H1 (cell line): ENCODE measurements around the gene RFNG. TPM values are rescaled to one million over a fixed set of nuclear protein-coding genes. Genes with fewer than 3 reads are reported as not detected.

Source experiments
- CTCF ChIA-PET: fragments of 300-600 bp; sonication (Branson Sonifier 250); formaldehyde crosslinking; loops from one replicate; lab custom pipeline; 2021; ENCODE audit not compliant: partially characterized antibody; lab: Charles Lee
- POLR2A ChIA-PET: fragments of 300-600 bp; sonication (Branson Sonifier 250); formaldehyde crosslinking; loops from one replicate; lab custom pipeline; 2021; ENCODE audit warnings: inconsistent platforms; ENCODE audit not compliant: partially characterized antibody; lab: Charles Lee
- DNase-seq, 2 experiments: peaks; one replicate each; pipeline versions ENCODE4 v3.0.0 to v3.0.0-alpha.2; 2010 to 2022; ENCODE audit warnings: low spot score in 2 of 2, low read depth in 1 of 2, mixed read lengths in 1 of 2
- FAIRE-seq: peaks from 2 replicates; lab custom pipeline; 2011; peaks lifted over from hg19 to GRCh38; lab: Jason Lieb, UNC
- H2AFZ ChIP-seq: 2 replicates; pipeline ENCODE4 v1.8.1; 2012; ENCODE audit warnings: low read length, inconsistent platforms
- H2AK5ac ChIP-seq: 2 replicates; pipeline ENCODE4 v1.6.1; 2013; ENCODE audit warnings: low read depth, low read length
- H2BK120ac ChIP-seq: replicated peaks from 2 replicates; pipeline ENCODE3; 2013; ENCODE audit warnings: low read depth, low read length, inconsistent platforms
- H2BK12ac ChIP-seq: 2 replicates; pipeline ENCODE4 v1.6.1; 2013; ENCODE audit warnings: low read depth, low read length
- H2BK15ac ChIP-seq: 2 replicates; pipeline ENCODE4 v1.6.1; 2013; ENCODE audit warnings: low read length
- H2BK20ac ChIP-seq: 2 replicates; pipeline ENCODE4 v1.6.1; 2013; ENCODE audit warnings: low read length
- H2BK5ac ChIP-seq: 2 replicates; pipeline ENCODE4 v1.6.1; 2013; ENCODE audit warnings: low read depth, low read length
- H3K14ac ChIP-seq: 2 replicates; pipeline ENCODE4 v1.6.1; 2013; ENCODE audit warnings: inconsistent platforms; ENCODE audit not compliant: insufficient read length
- H3K18ac ChIP-seq: 2 replicates; pipeline ENCODE4 v1.6.1; 2013; ENCODE audit warnings: low read length; ENCODE audit errors: extremely low read depth
- H3K23ac ChIP-seq: 2 replicates; pipeline ENCODE4 v1.6.1; 2013; ENCODE audit warnings: inconsistent platforms; ENCODE audit not compliant: insufficient read length
- H3K23me2 ChIP-seq: 2 replicates; pipeline ENCODE4 v1.6.1; 2013; ENCODE audit warnings: low read depth, low read length
- H3K27ac ChIP-seq: 2 replicates; pipeline ENCODE4 v1.6.1; 2011; ENCODE audit warnings: low read depth, low read length, inconsistent platforms
- H3K27me3 ChIP-seq, 4 experiments: replicated peaks in 1 of 4; 1 replicate in 1 of 4; 2 replicates in 3 of 4; pipeline versions ENCODE4 v1.6.1 to v1.8.1; 2011 to 2013; ENCODE audit warnings: low read length in 3 of 4, mild to moderate bottlenecking in 3 of 4, inconsistent platforms in 2 of 4, mixed read lengths in 2 of 4, moderate library complexity in 1 of 4; ENCODE audit not compliant: control insufficient read depth in 3 of 4, insufficient read depth in 3 of 4; ENCODE audit errors: extremely low read depth in 1 of 4
- H3K36me3 ChIP-seq, 4 experiments: 2 replicates each; pipeline versions ENCODE4 v1.6.1 to v1.8.1; 2011 to 2013; ENCODE audit warnings: mild to moderate bottlenecking in 4 of 4, low read length in 3 of 4, moderate library complexity in 2 of 4, control low read depth in 1 of 4, inconsistent platforms in 1 of 4; ENCODE audit not compliant: insufficient read depth in 4 of 4, control insufficient read depth in 2 of 4
- H3K4ac ChIP-seq: replicated peaks from 2 replicates; pipeline ENCODE3; 2013; ENCODE audit warnings: low read length, low read depth, mixed read lengths, inconsistent platforms; ENCODE audit not compliant: insufficient read length
- H3K4me1 ChIP-seq, 4 experiments: replicated peaks in 1 of 4; 1 replicate in 1 of 4; 2 replicates in 3 of 4; pipeline versions ENCODE4 v1.6.1 to v1.8.1; 2011 to 2013; ENCODE audit warnings: low read length in 3 of 4, inconsistent platforms in 2 of 4, mixed read lengths in 1 of 4; ENCODE audit not compliant: insufficient read depth in 4 of 4, control insufficient read depth in 3 of 4
- H3K4me2 ChIP-seq, 2 experiments: 2 replicates each; pipeline versions ENCODE4 v1.6.1 to v1.8.1; 2011 to 2013; ENCODE audit warnings: low read depth in 2 of 2, low read length in 2 of 2, control low read depth in 1 of 2, inconsistent platforms in 1 of 2, mild to moderate bottlenecking in 1 of 2; ENCODE audit not compliant: insufficient read depth in 1 of 2
- H3K4me3 ChIP-seq, 4 experiments: fragments of 200-600, 300-600 bp in 1 of 4; sonication (generic), shearing (Covaris generic), sonication (Bioruptor Twin) in 1 of 4; 2 replicates each; pipeline versions ENCODE4 v1.5.1 to v1.8.1; 2011 to 2016; ENCODE audit warnings: low read length in 4 of 4, low read depth in 3 of 4, control low read depth in 2 of 4, inconsistent platforms in 2 of 4, mild to moderate bottlenecking in 2 of 4, mixed read lengths in 1 of 4, moderate library complexity in 1 of 4; ENCODE audit not compliant: insufficient read depth in 2 of 4; ENCODE audit errors: extremely low read depth in 1 of 4
- H3K56ac ChIP-seq: replicated peaks from 2 replicates; pipeline ENCODE3; 2013; ENCODE audit warnings: low read depth, mild to moderate bottlenecking, mixed read lengths, low read length, inconsistent platforms; ENCODE audit not compliant: insufficient read length
- H3K79me1 ChIP-seq: 2 replicates; pipeline ENCODE4 v1.6.1; 2013; ENCODE audit warnings: low read depth, low read length, control low read depth
- H3K79me2 ChIP-seq, 2 experiments: 2 replicates each; pipeline versions ENCODE4 v1.6.1 to v1.8.1; 2012 to 2013; ENCODE audit warnings: low read length in 2 of 2, mild to moderate bottlenecking in 2 of 2, inconsistent platforms in 1 of 2; ENCODE audit not compliant: insufficient read depth in 2 of 2, control insufficient read depth in 1 of 2
- H3K9ac ChIP-seq, 4 experiments: replicated peaks in 1 of 4; 1 replicate in 1 of 4; 2 replicates in 3 of 4; pipeline versions ENCODE4 v1.6.1 to v1.8.1; 2011 to 2013; ENCODE audit warnings: low read depth in 3 of 4, low read length in 3 of 4, control low read depth in 2 of 4, mild to moderate bottlenecking in 2 of 4, moderate library complexity in 2 of 4, inconsistent platforms in 1 of 4; ENCODE audit errors: extremely low read depth in 1 of 4
- H3K9me3 ChIP-seq, 2 experiments: 2 replicates each; pipeline versions ENCODE4 v1.6.1 to v1.8.1; 2012 to 2013; ENCODE audit warnings: mild to moderate bottlenecking in 2 of 2, moderate library complexity in 2 of 2, control low read depth in 1 of 2, inconsistent platforms in 1 of 2, low read depth in 1 of 2, low read length in 1 of 2, mixed read lengths in 1 of 2; ENCODE audit not compliant: insufficient read depth in 2 of 2
- H4K20me1 ChIP-seq, 2 experiments: replicated peaks in 1 of 2; 2 replicates each; pipeline versions ENCODE3 to v1.8.1; 2011 to 2013; ENCODE audit warnings: inconsistent platforms in 2 of 2, low read length in 2 of 2, mild to moderate bottlenecking in 1 of 2; ENCODE audit not compliant: insufficient read depth in 2 of 2, control insufficient read depth in 1 of 2
- H4K5ac ChIP-seq: 2 replicates; pipeline ENCODE4 v1.6.1; 2013; ENCODE audit warnings: low read length, low read depth, mixed read lengths, inconsistent platforms; ENCODE audit not compliant: insufficient read length
- H4K8ac ChIP-seq: 2 replicates; pipeline ENCODE4 v1.8.0; 2013; ENCODE audit warnings: mild to moderate bottlenecking, moderate library complexity, low read length, inconsistent platforms; ENCODE audit not compliant: insufficient read depth; ENCODE audit errors: extremely low read depth
- H4K91ac ChIP-seq: replicated peaks from 2 replicates; pipeline ENCODE3; 2013; ENCODE audit warnings: low read length, mixed read lengths, inconsistent platforms; ENCODE audit not compliant: insufficient read length
- BRCA1 ChIP-seq: IDR thresholded peaks from 2 replicates; pipeline ENCODE4 v1.6.1; 2012; ENCODE audit warnings: low read depth, low read length, improper control_type of control experiment
- CHD2 ChIP-seq: IDR thresholded peaks from 2 replicates; pipeline ENCODE4 v1.6.1; 2012; ENCODE audit warnings: low read length, improper control_type of control experiment
- FOSL1 ChIP-seq: IDR thresholded peaks from 2 replicates; pipeline ENCODE4 v1.6.1; 2011; ENCODE audit warnings: mild to moderate bottlenecking, low read depth, low read length, moderate library complexity; ENCODE audit not compliant: insufficient read depth
- GABPA ChIP-seq: IDR thresholded peaks from 2 replicates; pipeline ENCODE4 v1.6.1; 2011; ENCODE audit warnings: mild to moderate bottlenecking, low read length, moderate library complexity, borderline replicate concordance; ENCODE audit not compliant: insufficient read depth
- HDAC2 ChIP-seq, 2 experiments: fragments of 300-600 bp in 1 of 2; sonication (generic) in 1 of 2; IDR thresholded peaks; 2 replicates each; pipeline ENCODE4 v1.6.1; 2011 to 2012; ENCODE audit warnings: low read depth in 2 of 2, low read length in 2 of 2, mild to moderate bottlenecking in 2 of 2, moderate library complexity in 2 of 2, borderline replicate concordance in 1 of 2, inconsistent platforms in 1 of 2
- NANOG ChIP-seq: IDR thresholded peaks from 2 replicates; pipeline ENCODE4 v1.6.1; 2011; ENCODE audit warnings: low read length, low read depth, mild to moderate bottlenecking, inconsistent platforms; ENCODE audit not compliant: insufficient read depth, poor library complexity, severe bottlenecking
- POLR2AphosphoS5 ChIP-seq: IDR thresholded peaks from 2 replicates; pipeline ENCODE4 v1.6.1; 2011; ENCODE audit warnings: low read depth, low read length
- SIN3A ChIP-seq, 2 experiments: IDR thresholded peaks in 1 of 2; conservative IDR thresholded peaks in 1 of 2; 2 replicates each; pipeline ENCODE4 v1.6.1; 2011 to 2012; ENCODE audit warnings: low read length in 2 of 2, improper control_type of control experiment in 1 of 2, low read depth in 1 of 2, mild to moderate bottlenecking in 1 of 2
- SP4 ChIP-seq: IDR thresholded peaks from 2 replicates; pipeline ENCODE4 v1.6.1; 2012; ENCODE audit warnings: low read length, inconsistent platforms
- WGBS, 2 experiments: shearing (Covaris generic) in 1 of 2; methylation state at CpG; one replicate each; pipeline versions ENCODE4 v1.1.6 to v1.1.7; 2013 to 2015; ENCODE audit warnings: low lambda C conversion rate in 2 of 2, mixed read lengths in 2 of 2, inconsistent platforms in 1 of 2, low coverage in 1 of 2, missing lambda C conversion rate in 1 of 2; ENCODE audit not compliant: insufficient replicate concordance in 2 of 2, insufficient coverage in 1 of 2, insufficient read length in 1 of 2; ENCODE audit errors: extremely low coverage in 1 of 2, missing lambda C conversion rate in 1 of 2; 5-methylcytosine and 5-hydroxymethylcytosine counted together
- polyA plus RNA-seq, 7 experiments: library from polyadenylated mRNA; depleted of rRNA in 3 of 7; stranded (reverse) in 5 of 7; unstranded in 2 of 7; fragments of >200 nt in 5 of 7; fragments of 200-250 nt in 2 of 7; gene quantifications; 1 replicate in 5 of 7; 2 replicates in 1 of 7; 4 replicates in 1 of 7; pipeline versions ENCODE4 v1.2.1 to v1.2.3, GENCODE V29; 2011 to 2013; ENCODE audit warnings: missing spikeins in 2 of 7, mixed read lengths in 2 of 7
- total RNA-seq: library from RNA; stranded (reverse); fragmentation: NEBNext Ultra II Directional; extraction: Animal tissue kit (Norgen Biotek cat#: 25700); gene quantifications from 2 replicates; pipeline ENCODE4 v1.2.1, GENCODE V29; 2021

RFNG gene
- total and polyA plus RNA-seq, 2 of the 8 experiments (the other 6 are each of a cell fraction or from before 2014, with no cell fraction given): 26.7 to 28.4 TPM

DNA sequence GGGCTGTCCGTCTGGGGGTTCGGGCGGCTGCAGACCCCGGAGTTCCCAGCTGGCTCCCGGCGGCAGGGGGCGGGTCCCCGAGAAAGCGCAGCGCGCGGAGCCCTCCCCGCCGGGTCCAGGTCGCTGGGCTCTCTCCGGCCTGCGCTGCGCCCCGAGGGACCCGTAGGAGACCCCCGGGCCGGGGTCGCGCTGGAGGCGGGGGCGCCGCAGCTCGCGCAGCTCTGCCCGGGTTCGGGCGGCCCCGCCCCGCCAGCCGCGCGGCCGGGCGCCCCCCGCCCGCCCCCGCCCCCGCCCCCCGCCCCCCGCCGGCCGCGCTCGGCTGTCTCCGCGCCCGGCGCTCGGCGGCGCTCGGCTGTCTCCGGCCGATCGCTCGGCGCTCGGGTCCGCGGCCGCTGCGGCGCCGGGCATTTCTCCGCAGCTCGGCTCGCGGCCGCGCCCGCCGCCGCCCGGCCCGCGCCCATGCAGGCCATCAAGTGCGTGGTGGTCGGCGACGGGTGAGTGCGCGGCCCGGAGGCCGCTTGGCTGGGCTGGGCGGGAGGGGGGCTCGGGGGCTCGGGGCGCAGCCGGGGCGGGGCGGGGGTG, 20.2 kb downstream of the RFNG start, which contains the start of gene RAC3:
RAC3 (plus strand) TSS at position 376 of the 582 bp plus-strand sequence; CDS start at position 460, 84 bp downstream.
- peak within 1 kb of the TSS; percentile 56 to 80 (median 59) for H3K4me3 ChIP-seq
- H3K27me3 ChIP-seq: no peaks in the 10 kb centered on the region
- peaks cover 3% of the 10 kb centered on the region; the same call in 1 of the 2 replicates for H3K79me1 ChIP-seq
- H3K18ac ChIP-seq: peak within 1 kb of the TSS; percentile 71
- 0 out of 2 replicates have a peak within 1 kb of the TSS, but pooled peaks have one; percentile 44 for H2BK5ac ChIP-seq
- peaks cover 0 to 13% (median 4%) of the 10 kb centered on the region in 4 experiments; a peak in 5 of 7 replicates for H3K4me1 ChIP-seq
- no peak within 1 kb of the TSS for H3K23ac ChIP-seq
- H2AK5ac ChIP-seq: peak within 1 kb of the TSS; percentile 41; the same call in 1 of the 2 replicates
- H2BK120ac ChIP-seq: peak within 1 kb of the TSS; percentile 10
- no peak within 1 kb of the TSS; the same call in 1 of the 2 replicates for H2AFZ ChIP-seq
- no peaks in the 10 kb centered on the region for H3K9me3 ChIP-seq
- CTCF ChIA-PET: interaction anchor here (0.7 to 3.1 kb wide), 15 partner anchors 9 to 203 kb away, joined by 3 to 40 read pairs (median 8); partner anchors contain the start of genes CENPX, DUS1L and LRRC45
- H4K20me1 ChIP-seq: peaks cover 2 to 19% of the 10 kb centered on the region in 2 experiments
- no peak for FAIRE-seq
- POLR2A ChIA-PET: interaction anchor here (0.9 to 4.9 kb wide), 12 partner anchors 9 to 105 kb away, joined by 3 to 38 read pairs (median 10); partner anchors contain the start of genes CENPX, FASN, GPS1 and LRRC45
- H4K5ac ChIP-seq: peak within 1 kb of the TSS; percentile 21
- 0 out of 2 replicates have a peak within 1 kb of the TSS, but pooled peaks have one; percentile 17 for H2BK12ac ChIP-seq
- 0% methylated on average over 27 of the region's 96 CpGs; no CpG with 5 or more reads in 1 of the 2 experiments for WGBS, 2 experiments
- H3K9ac ChIP-seq: peak within 1 kb of the TSS in 3 of 4 experiments; percentile 48 to 69 (median 53); a peak in 4 of 7 replicates
- no peak within 1 kb of the TSS for H2BK15ac ChIP-seq
- H3K23me2 ChIP-seq: peaks cover 7% of the 10 kb centered on the region; the same call in 1 of the 2 replicates
- no peak for DNase-seq
- H3K27ac ChIP-seq: no peak within 1 kb of the TSS
- peaks cover 0 to 2% of the 10 kb centered on the region in 2 experiments; a peak in 1 of 4 replicates for H3K79me2 ChIP-seq
- H3K56ac ChIP-seq: peak within 1 kb of the TSS; percentile 79
- no peaks in the 10 kb centered on the region; a peak in 2 of 8 replicates for H3K36me3 ChIP-seq
- peak within 1 kb of the TSS; percentile 97 for H3K4ac ChIP-seq
- no peak within 1 kb of the TSS for H2BK20ac ChIP-seq
- H3K4me2 ChIP-seq: peak within 1 kb of the TSS; percentile 80 to 94
- H3K14ac ChIP-seq: no peak within 1 kb of the TSS
- H4K91ac ChIP-seq: peak within 1 kb of the TSS; percentile 89
- H4K8ac ChIP-seq: peak within 1 kb of the TSS; percentile 80
- TF ChIP-seq GABPA: no peak
- TF ChIP-seq SIN3A (conservative IDR thresholded peaks at IDR 0.05 in 1 of 2, IDR thresholded peaks at IDR 0.05 in 1 of 2; ENCODE audit: low read depth in 1 of 2, low read length in 2 of 2): 0 out of 4 replicates have a peak, but pooled peaks of 1 of the 2 experiments have one; percentile 13
- no peak for TF ChIP-seq NANOG
- TF ChIP-seq POLR2AphosphoS5: no peak
- TF ChIP-seq FOSL1: no peak
- TF ChIP-seq HDAC2 (IDR thresholded peaks at IDR 0.05; ENCODE audit: borderline replicate concordance in 1 of 2, low read depth in 2 of 2, low read length in 2 of 2): no peak
- no peak for TF ChIP-seq BRCA1
- no peak for TF ChIP-seq CHD2
- no peak for TF ChIP-seq SP4
